Measurements from ENCODE around the gene ZDHHC8. TPM values are rescaled to one million over a fixed set of nuclear protein-coding genes. Genes with fewer than 3 reads are reported as not detected.
A peak's percentile ranks its signal among the peaks of the same experiment; 100 is the strongest.
"Not testable (repeated sequence)": the region's sequence is repeated elsewhere in the genome, so short reads cannot be mapped to it uniquely, and the experiment has no call there.

The ZDHHC8 gene
- polyA plus RNA-seq, 10 donors, result 33.2 to 47.4 (median 39.2) TPM

DNA sequence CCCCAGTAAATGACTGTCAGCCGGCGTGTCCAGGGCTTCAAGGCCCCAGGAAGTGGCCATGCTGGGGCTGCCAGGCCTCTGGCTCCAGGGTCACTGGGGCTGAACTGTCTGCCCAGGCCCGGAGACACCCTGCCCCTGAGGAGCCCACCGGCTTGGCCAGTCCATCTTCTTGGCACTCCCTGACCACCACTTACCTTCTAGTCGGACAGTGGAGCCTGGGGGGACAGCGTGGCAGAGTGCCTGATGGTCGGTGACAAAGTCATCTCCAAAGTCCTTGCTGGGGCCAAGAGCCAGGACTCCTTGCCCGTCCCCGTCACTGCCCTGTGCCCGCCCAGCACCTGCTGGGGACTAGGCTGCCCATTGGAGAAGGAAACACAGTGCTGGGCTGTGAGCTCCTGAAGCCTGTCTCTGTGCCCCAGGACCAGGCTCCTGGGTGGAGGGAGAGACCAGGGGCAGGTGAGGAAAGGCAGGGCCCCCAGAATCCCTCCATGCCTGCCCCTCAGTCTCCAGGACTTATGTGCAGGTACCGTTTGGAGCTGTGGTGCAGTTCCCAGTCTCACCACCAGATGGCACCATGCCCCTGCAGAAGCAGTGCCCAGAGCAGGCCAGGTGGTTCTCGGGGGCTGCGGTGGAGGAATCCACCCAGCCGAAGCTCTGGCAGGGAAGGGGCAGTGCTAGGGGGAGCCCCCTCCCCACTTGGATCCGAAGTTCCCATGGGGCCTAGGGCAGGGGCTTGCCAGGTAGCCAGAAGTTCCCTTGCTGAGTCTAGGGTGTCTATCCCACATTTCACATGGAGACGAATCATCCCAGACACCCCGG, 25.2 kb downstream of the ZDHHC8 start:
- DNase-seq, result peak; percentile 64 to 90 (median 83)

DNA sequence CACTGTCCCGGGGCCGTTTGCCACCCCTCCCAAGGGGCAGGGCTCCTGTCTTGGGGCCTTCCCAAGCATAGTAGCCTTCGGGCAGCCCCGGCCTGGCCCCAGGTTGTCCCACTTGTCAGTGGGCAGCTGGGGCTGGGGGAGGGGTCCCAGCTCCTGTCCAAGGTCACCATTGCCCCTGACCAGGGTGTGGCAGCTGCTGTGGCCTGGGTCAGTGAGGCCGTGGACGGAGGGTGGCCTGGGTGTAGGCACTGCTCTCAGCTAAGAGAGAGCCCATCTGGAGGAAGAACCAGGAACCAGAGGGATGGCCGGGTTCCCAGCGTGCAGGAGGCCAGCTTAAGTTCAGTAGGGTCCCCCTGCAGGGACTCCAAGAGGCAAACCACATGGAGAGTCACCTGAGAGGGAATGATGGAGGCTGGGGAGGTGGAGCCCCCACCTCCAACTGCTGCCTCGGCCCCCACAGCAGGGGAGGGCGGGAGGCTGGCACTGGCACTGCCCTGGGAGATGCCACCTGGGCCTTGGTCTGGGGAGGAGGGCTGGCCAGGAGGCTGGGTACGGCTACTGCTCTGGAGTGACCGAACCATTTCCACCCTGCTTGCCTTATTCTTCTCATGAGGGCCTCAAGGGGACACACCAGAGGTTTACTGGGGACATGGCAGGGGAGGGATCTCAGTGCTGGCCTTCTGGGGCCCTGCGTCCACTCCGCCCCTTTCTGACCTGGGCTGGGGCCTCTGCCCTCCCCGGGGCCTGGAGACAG, 26.0 kb downstream of the ZDHHC8 start:
- no peak for DNase-seq

DNA sequence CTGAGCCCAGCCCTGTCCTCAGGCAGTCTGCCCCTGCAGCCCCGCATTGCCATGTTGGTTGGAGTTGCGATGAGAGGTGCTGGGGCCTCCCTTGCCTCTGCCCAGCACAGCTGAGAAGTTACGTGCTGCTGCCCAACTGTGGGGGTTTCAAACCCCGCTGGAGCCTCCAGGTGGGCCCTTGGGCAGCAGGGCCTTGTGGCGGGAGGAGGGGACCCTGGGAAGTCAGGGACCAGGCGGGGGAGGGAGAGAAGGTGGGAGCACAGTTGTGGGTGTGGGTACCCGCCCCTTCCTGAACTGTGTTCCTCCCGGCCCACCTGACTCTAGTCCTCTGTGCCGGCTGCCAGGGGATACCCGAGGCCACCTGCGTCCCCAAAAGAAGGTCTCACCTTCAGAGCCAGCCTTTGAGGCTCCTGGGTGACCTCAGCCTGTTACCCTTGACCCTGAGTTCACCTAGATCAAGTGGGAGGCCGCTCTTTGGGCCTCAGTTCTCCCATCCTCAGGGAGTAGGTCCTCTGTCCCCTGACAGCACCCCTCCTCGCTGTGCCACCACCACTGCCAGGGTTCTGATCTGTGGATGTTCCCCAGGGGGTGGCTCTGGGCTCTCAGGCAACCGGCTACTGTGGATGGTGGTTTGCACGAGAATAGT, 26.9 kb downstream of the ZDHHC8 start:
- DNase-seq, result no peak

DNA sequence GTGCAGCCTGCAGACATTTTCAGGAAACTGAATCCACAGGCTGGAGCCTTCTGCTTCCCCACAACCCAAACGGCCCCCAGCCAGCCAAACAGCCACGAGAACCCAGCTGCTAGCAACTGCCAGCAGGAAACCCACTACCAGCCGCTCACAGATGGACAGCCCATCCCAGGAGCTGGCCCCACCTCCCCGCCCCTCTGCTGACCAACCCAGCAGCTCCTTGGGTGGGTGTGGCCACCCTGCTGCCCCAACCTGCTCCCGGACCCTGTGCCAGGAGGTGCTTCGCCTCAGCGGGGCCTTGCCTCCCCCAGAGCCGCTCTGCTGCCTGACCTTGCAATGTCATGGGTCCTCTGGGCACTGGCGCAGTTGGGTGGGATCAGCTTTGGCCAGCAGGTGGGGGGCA, 27.5 kb downstream of the ZDHHC8 start:
- DNase-seq, result no peak

DNA sequence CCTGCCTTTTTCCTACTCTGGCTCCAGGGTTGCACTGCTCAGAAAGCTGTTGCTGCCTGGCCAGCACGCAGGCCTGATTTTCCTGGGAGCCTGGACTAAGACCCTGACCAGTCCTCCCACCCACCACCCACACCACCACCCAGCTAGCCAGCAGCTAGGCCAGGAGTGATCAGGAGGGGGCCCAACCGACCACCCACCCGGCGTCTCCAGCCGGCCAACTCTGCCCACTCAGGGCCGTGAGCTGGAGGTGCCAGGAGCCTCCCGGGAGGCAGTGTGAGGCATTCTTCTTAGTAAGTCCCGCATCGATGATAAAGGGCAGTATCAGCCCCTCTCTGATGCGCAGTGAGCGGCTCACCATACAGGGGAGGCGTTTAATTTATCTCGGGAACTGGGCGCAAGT, 27.9 kb downstream of the ZDHHC8 start:
- not testable (repeated sequence) for DNase-seq

DNA sequence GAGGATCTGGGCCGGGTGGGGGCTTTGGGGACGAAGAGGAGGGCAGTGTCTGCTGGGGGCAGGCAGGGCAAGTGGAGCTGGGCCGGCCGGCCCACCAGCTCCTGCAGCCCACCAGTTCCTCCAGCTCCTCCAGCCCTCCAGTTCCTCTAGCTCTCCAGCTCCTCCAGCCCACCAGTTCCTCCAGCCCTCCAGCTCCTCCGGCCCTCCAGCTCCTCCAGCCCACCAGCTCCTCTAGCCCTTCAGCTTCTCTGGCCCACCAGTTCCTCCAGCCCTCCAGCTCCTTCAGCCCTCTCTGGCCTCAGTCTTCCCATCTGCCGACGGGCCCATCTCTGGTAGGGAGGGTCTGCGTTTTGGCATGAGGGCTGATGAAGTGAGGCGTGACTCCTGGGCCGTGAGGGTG, 28.4 kb downstream of the ZDHHC8 start:
- DNase-seq, result no peak

DNA sequence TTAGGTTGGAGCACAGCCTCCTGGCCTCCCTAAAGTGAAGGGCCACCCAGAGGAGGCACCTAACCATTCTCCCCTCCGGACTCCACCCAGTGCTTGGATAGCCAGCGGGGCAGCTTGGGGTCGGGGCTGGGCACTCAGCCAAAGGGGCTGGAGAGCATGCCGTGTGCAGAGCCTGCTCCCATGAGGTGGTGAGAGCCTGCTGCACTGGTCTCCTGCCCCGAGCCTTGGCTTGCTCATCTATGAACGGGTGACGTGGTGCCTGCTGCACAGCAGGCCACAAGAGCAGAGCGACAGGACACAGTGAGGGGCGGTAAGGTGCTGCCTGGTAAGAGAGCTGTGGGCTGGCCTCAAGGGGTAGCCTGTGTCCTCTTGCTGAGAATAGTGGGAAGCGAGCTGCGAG, 33.3 kb downstream of the ZDHHC8 start:
- no peak for DNase-seq

DNA sequence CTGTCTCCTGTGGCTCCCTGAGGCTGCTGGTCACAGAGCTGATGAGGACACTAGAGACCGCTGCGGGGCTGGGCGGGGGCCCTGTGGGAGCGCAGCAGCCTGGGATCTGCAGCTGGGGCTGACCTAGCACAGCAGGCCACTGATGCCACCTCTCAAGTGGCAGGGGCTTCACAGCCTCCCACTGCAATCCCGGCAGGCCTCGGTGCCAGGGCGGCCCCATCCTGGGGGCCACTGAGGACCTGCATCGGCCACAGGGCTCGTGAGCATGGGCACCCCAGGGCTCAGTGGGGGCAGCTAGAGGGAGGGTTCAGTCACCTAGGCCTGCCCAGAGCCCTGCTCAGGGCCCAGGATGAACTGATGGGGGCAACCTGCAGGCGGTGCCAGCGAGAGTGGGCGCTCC, 33.8 kb downstream of the ZDHHC8 start:
- DNase-seq, result no peak

DNA sequence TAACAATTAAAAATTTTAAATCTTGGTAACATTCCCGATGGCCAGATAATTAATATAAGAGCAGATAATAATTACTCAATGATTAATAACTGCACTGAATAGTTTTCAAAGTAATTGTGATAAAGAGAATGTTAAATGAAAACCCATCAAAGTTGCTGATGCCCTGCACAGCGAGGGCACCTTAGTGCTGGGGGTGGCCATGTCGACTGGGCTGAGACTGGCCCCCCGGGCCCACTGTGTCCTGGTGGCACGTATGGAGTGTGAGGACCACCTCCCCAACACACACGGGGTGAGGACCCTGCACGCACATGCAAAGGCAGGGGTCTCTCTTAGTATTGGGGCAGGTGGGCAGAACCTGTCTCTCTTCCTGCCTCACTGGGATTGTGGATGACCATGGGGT, 34.3 kb downstream of the ZDHHC8 start:
- no peak for DNase-seq

DNA sequence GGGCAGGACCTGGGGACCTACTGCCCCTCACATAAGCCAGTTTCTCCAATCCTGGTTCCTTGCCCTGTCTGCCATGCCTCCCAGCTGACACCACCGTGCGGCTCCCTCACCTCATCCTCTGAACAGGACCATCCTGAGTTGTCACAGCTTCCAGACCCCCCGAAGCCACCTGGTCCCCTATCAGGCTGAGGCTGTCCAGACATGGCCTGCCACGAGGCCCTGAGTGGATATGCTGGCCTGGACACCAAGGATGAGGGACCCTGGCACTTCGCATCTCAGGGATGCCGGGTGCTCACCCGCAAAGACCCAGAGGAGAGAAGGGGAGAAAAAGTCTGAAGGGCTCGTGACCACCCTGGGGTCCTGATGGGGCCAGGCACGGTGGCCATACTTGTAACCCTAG, 35.1 kb downstream of the ZDHHC8 start:
- no peak for DNase-seq

DNA sequence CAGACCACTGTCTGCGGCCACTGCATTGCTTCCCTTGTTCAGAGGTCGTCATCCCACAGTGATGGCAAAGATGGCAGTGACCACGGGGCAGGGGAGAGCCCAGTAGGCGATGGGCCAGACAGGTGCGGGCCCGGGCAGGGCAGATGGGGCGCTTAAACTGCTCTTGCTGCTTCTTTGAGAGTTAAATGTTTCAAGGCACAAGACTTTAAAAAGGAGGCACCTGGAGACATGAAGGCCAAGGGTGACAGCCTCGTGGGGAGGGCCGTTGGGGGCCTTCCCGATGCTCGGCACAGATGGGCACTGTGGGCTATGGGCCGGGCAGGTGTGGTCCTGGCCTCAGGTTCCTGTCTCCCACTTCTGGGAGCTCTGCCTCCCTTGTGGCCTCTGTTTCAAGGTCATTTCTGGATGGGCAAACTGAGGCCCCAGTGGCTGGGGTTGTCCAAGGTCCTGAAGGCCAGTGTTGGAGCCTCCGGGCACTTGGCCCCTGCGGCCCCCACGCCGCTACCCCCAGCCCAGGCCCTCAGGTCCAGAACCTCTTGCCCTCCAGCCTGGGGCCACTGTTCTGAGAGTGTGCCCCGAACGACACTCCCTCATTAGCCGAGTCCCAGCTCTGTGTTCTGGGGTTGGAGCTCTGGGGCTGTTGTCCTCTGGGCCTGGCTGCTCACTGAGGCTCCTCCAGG, 36.2 kb downstream of the ZDHHC8 start:
- DNase-seq, result no peak

DNA sequence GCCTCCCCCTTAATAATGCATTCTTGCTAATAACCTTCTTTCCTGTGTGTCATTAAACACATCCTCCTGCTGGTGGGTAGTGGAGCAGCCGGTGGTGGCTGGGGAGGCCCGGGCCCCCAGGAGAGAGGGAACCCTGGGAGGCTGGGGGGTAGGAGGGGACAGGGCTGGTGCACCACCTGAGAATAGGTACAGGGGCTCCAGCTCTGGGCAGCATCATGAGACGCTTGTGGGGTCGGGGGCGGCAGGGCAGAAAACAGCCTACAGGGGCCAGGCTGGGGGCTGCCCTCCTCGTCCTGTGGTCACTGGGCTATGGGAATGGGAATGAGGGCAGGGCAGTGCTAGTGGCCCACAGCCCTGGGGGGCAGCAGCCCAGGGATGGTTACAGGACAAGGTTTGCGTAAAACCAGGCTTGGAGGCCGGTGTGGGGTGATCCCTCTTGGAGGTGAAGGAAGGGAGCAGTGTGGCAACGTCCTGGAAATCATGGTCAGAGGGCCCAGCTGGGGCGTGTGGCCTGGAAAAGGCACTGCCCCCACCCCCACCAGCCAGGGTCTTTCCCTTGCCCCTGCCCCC, 37.7 kb downstream of the ZDHHC8 start:
- no peak for DNase-seq

DNA sequence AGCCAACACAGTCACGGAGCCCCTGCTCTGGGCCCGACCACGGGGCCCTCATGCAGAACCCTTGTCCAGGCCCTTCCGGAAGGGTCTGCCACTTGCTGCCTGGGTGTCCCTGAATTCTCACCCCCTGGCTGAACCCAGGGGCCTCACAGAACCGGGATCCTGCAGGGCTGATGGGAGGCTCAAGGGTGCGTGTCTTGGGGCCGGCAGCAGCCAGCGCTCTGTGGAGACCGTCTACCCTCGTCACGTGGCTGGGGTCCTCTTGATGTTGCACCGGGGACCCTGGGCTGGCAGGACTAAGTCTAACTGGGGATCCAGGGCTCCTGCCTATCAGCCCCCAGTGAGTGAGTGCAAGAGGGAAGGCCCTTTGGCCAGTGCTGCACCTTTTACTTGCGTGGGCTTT, 38.6 kb downstream of the ZDHHC8 start:
- no peak for DNase-seq

DNA sequence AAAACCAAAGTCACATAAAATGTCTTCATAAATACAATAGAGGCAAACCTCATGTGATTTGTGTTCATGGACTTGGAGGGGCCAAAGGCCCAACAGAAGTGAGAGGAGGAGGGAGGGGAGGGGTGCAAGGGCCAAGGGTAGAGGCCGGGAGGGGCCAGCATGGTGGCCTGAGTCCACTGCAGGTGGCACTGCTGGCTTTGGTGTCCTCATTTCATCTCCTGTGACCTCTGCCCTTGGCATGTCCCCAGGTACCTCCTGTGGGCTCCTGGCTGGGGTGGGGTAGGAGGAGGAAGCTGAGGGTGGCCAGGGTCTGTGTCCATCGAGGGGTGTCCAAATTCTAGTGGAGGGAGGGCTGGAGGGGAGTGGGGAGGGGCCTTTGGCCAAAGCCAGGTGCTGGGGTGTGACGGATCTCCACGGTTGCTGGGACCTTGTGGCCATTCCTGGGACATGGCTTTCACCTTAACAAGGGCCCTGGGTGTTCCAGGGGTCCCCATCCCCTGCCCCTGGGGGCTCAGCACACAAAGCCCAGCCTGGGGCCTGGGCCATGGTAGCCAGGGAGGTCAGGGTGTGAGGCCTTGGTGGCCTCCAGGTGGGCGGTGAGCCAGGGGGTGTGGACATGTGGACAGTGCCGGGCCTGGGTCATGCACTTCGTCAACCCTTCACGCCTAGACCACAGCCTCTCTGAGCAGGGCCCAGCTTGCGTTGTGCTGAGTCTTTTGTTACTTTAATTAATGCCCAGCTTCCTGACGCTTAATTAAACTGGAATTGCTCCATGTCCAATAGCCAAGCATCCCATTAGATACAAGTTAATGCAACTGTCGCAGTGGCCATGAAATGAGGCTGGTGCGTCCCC, 39.9 kb downstream of the ZDHHC8 start:
- no peak for DNase-seq

DNA sequence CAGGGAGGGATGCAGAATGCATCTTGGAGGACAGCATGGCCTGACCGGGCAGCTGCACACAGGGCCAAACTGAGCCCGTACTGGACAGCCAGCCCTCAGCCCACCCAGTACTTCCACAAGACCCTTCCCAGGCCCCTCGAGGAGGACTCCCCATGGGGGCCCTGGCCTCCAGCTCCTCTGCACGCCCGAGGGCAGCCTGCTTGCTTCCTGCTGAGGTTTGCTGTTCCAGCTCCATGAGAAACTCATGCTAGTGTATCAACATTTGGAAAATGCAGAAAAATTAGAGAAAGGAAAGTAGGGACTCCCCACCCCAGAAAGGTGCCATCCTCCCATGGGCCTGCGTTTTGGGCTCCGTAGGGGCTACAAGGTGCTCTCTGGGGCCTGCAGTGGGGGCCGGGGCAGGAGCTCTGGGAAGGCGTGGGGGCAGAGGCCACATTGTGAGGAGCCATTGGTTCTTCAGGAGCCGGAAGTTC, 40.6 kb downstream of the ZDHHC8 start:
- DNase-seq, result no peak

DNA sequence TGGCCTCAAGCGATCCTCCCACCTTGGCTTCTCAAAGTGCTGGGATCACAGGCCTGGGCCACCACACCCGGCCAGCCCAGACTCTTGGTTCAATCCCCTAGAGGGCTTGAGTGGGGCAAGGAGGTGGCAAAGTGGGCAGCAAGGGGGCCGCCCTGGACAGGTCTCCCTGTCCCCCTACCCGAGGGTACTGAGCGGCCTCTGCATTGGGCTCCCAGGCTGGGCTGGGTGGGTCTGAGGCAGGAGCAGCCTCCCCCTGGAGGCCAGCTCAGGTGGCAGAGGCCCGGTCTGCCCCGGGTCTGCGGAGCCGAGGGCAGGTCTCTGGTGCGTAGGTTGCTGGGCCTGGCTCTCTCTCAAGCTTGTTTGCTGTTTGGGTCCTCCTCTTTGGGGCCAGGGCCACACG, 41.6 kb downstream of the ZDHHC8 start:
- DNase-seq, result no peak

DNA sequence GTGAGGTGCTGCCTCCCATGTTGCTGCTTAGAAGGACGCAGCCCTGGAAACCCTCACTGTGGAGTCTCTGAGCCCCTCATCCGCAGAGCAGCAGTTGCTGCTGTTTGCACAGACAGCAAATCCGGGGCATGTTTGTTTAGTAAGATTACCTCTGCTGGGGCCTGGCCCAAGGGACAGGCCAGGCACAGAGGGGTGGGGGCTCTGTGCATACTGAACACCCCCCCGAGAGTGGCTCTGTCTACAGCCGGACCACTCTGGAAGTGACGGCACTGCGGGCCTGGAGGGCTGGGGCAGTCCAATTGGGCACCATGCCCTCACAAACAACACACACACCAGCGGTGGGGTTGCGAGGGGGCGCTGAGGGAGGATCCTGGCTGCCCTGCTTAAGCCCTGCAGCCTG, 42.2 kb downstream of the ZDHHC8 start:
- DNase-seq, result no peak

DNA sequence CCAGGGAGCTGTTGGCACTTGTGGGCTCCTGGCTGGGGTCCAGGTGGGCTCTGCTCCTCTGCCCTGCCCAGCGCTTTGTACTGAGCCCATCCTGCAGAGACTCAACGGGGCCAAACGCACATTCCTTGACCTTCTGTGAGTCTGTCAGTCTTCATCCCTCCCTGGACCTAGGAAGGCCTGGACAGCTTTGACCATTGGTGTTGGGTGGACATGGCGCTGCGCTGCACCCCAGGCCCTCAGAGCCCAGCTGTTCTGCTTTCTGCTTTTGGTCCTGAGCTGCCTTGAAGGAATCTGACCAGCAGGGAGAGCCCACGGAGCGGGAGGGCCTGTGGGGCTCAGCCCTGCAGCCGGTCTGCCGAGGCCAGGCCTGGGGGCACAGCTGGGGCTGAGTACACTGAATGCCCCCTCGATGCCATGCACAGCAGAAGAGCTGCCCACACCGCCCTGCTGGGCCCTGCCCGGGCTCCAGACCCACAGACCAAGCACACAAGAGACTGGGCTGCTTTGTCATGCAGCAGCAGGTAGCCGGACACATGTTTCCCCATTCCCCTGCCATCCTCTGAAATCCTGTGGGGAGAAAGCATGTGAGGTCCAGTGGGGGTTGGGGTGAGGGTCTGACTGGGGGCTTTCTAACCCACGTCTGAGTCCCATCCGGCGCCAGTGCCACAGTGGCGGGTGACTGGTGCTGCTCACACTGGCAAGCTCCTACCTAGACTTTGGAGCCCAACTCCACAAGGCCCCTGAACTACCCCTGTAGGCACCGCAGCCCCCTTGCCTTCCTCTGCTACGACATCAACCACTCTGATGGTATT, 43.4 kb downstream of the ZDHHC8 start:
- peak in 1 of 3 donors; percentile 43 for DNase-seq

DNA sequence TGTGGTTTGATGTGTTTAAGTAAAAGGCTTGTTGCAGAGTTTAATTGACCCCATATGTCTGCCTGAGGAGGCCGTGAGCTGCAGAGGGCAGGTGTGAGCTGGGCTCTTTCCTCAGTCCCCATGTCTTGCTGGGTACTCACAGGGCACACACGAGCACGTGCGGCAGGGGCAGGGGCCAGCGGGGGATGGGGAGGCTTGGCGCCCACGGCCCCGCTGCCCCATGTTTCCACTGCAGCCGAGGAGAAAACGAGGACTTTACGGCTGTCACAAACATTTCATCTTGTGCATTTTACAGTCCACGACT, 43.9 kb downstream of the ZDHHC8 start:
- DNase-seq, result no peak
